Activated CD4-positive, alpha-beta memory T cell treated with anti-CD3 and anti-CD28 coated beads for 36 hours (primary cell): ENCODE data around the gene NECAB2. TPM values are rescaled to one million over a fixed set of nuclear protein-coding genes. Genes with fewer than 3 reads are reported as not detected.
"Not testable (repeated sequence)": the region's sequence is repeated elsewhere in the genome, so short reads cannot be mapped to it uniquely, and the experiment has no call there.

Experiments
- CTCF ChIA-PET: fragments of 350-600 bp; sonication (Branson Sonifier 250); formaldehyde crosslinking; loops from one replicate; lab custom pipeline; 2021; ENCODE audit warnings: antibody characterized with exemption, inconsistent platforms; lab: Charles Lee
- POLR2A ChIA-PET: fragments of 350-600 bp; sonication (Branson Sonifier 250); formaldehyde crosslinking; loops from one replicate; lab custom pipeline; 2021; ENCODE audit warnings: antibody characterized with exemption; lab: Charles Lee
- DNase-seq: peaks from one replicate; pipeline ENCODE4 v3.0.0-alpha.2; 2020
- H3K27ac Mint-ChIP-seq: one replicate; pipeline ENCODE4 v1.8.0; 2021; ENCODE audit warnings: mixed read lengths
- H3K27me3 Mint-ChIP-seq: one replicate; pipeline ENCODE4 v1.8.0; 2021; ENCODE audit warnings: mixed read lengths
- H3K36me3 Mint-ChIP-seq: one replicate; pipeline ENCODE4 v1.8.0; 2021; ENCODE audit warnings: mixed read lengths
- H3K4me1 Mint-ChIP-seq: one replicate; pipeline ENCODE4 v1.8.0; 2021; ENCODE audit warnings: low read depth, mixed read lengths
- H3K4me3 Mint-ChIP-seq: one replicate; pipeline ENCODE4 v1.8.0; 2021; ENCODE audit warnings: mild to moderate bottlenecking, mixed read lengths
- H3K9me3 Mint-ChIP-seq: one replicate; pipeline ENCODE4 v1.8.0; 2021; ENCODE audit warnings: mixed read lengths
- intact Hi-C: fragments of 100-400 bp; cut with micrococcal nuclease; formaldehyde crosslinking; loops from one replicate; pipeline ENCODE4 v1.15.1; 2023
- total RNA-seq, 2 experiments: library from RNA; stranded (reverse); gene quantifications; one replicate each; pipeline ENCODE4 v1.2.3, GENCODE V29; 2021

The NECAB2 gene
- total RNA-seq, 2 experiments from 2014 or later = not detected

GRCh38 chr16:83939266-83939855, 28.7 kb upstream of the NECAB2 start:
- no peaks in the 10 kb centered on the region for H3K4me1 Mint-ChIP-seq
- intact Hi-C loops = no loop called here
- DNase-seq = no peak
- H3K9me3 Mint-ChIP-seq = no peaks in the 10 kb centered on the region
- no peaks in the 10 kb centered on the region for H3K27me3 Mint-ChIP-seq
- no peak overlapping the region for H3K27ac Mint-ChIP-seq
- H3K36me3 Mint-ChIP-seq = no peaks in the 10 kb centered on the region
- ChIA-PET CTCF (no interaction called here), POLR2A (no interaction called here)
- no peak overlapping the region for H3K4me3 Mint-ChIP-seq

- Mint-ChIP-seq H3K36me3 (no peaks in the 10 kb centered on the region), H3K4me3 (no peak overlapping the region), H3K4me1 (no peaks in the 10 kb centered on the region), H3K27ac (no peak overlapping the region), H3K27me3 (no peaks in the 10 kb centered on the region), H3K9me3 (no peaks in the 10 kb centered on the region)
- intact Hi-C loops = no loop called here
- POLR2A ChIA-PET = no interaction called here
- CTCF ChIA-PET = no interaction called here
- DNase-seq = no peak
Measured at GRCh38 chr16:83940119-83940518, 27.9 kb upstream of the NECAB2 start.

- H3K9me3 Mint-ChIP-seq = no peaks in the 10 kb centered on the region
- ChIA-PET CTCF (no interaction called here), POLR2A (no interaction called here)
- no peaks in the 10 kb centered on the region for H3K4me1 Mint-ChIP-seq
- H3K27ac Mint-ChIP-seq = no peak overlapping the region
- no peaks in the 10 kb centered on the region for H3K36me3 Mint-ChIP-seq
- no peaks in the 10 kb centered on the region for H3K27me3 Mint-ChIP-seq
- no peak for DNase-seq
- intact Hi-C loops = no loop called here
- no peak overlapping the region for H3K4me3 Mint-ChIP-seq
Measured at GRCh38 chr16:83940630-83941378, 27.2 kb upstream of the NECAB2 start.

DNA sequence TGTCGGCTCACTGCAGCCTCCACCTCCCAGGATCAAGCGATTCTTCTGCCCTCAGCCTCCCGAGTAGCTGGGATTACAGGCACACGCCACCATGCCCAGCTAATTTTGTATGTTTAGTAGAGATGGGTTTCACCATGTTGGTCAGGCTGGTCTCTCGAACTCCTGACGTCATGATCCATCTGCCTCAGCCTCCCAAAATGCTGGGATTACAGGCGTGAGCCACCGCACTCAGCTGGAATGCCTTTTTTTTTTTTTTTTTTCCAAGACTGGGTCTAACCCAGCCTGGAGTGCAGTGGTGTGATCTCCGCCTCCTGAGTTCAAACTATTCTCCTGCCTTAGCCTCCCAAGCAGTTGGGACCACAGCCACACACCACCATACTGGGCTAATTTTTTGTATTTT, 26.5 kb upstream of the NECAB2 start:
- DNase-seq, H3K36me3 Mint-ChIP-seq, POLR2A ChIA-PET, H3K9me3 Mint-ChIP-seq, H3K4me3 Mint-ChIP-seq, intact Hi-C loops, CTCF ChIA-PET, H3K27me3 Mint-ChIP-seq, H3K27ac Mint-ChIP-seq, H3K4me1 Mint-ChIP-seq: not testable (repeated sequence)

DNA sequence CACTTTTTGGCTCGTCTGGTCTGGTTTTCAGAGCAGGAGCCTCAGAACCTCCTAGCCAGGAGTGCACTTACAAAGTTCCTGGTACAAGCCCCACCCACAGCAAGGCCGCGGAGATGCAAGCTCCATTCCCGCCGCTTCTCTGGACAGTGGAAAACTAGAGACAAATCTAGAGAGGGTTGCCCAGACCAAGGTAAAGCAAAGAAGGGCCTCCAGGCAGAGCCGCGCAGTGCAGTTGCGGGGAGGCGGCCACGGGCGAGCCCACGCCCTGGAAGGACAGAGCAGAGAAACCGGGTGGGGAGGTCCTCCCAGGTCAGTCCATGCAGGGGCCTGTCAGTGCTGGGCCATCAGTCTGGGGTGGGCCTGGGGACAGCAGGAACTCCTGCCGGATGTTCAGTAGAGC, 26.0 kb upstream of the NECAB2 start:
- H3K4me3 Mint-ChIP-seq = no peak overlapping the region

DNA sequence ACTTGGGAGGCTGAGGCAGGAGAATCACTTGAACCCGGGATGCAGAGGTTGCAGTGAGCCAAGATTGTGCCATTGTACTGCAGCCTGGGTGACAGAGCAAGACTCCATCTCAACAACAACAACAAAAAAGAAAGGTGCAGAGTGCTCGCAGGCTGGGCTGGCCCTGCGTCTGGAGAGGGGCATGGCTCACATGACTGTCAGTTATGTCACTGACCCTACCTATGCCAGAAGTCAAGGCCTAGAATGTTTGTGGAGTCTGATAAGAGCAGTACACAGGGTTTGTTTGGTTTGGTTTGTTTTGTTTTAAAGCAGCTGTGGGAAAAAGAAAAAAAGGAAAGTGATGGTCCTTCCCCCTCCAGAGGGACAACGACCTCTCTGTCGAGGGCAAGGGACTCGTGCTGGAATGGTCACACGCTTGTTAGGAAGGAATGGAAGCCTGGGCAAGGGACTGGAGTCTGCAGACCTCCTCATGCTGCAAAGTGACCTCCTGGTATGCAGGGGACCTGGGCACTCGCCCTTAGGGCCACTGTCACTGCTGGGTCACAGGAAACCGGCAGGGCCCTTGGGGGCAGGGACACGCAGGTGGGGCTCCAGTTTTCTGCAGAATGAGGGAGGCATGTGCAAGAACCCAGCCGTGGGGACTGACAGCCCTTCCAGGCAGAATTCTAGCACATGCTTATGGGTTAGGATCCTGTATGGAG, 25.1 kb upstream of the NECAB2 start:
- no peak overlapping the region for H3K4me3 Mint-ChIP-seq
- POLR2A ChIA-PET = no interaction called here
- CTCF ChIA-PET = no interaction called here
- H3K4me1 Mint-ChIP-seq = no peaks in the 10 kb centered on the region
- intact Hi-C loops = no loop called here
- H3K27me3 Mint-ChIP-seq = no peaks in the 10 kb centered on the region
- no peak overlapping the region for H3K27ac Mint-ChIP-seq
- H3K36me3 Mint-ChIP-seq = no peaks in the 10 kb centered on the region
- no peaks in the 10 kb centered on the region for H3K9me3 Mint-ChIP-seq
- no peak for DNase-seq

More for the DNA sequence above, 26.0 kb upstream of the NECAB2 start:
- H3K27ac Mint-ChIP-seq = no peak overlapping the region
- intact Hi-C loops = no loop called here
- no peaks in the 10 kb centered on the region for H3K27me3 Mint-ChIP-seq
- DNase-seq = no peak
- no peaks in the 10 kb centered on the region for H3K4me1 Mint-ChIP-seq
- POLR2A ChIA-PET = no interaction called here
- CTCF ChIA-PET = no interaction called here
- H3K9me3 Mint-ChIP-seq = no peaks in the 10 kb centered on the region
- H3K36me3 Mint-ChIP-seq = no peaks in the 10 kb centered on the region

DNA sequence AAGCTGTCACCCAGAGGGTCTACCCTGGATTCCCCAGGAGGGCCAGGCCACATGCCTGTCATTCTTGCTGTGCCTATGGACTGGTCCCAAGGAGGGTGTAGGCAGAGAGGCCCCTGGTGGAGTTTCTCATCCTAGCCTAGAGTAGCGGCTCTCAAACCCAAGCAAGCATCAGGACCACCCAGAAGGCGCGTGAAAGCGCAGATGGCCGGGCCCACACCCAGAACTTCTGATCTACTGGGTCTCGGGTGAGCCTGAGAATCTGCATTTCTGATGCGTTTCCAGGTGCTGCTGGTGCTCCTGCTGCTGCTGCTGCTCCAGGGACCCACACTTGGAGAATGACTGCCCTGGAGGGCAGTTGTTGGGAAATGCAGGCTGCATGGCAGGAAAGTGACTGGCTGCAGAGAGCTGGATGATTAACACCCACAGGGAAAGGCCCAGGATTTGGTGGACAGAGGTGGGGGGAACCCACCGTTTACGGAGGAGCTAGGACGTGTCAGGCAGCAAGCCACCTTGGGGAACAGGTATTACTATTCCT, 24.5 kb upstream of the NECAB2 start:
- ChIA-PET CTCF (no interaction called here), POLR2A (no interaction called here)
- Mint-ChIP-seq H3K4me3 (no peak overlapping the region), H3K27me3 (no peaks in the 10 kb centered on the region), H3K4me1 (no peaks in the 10 kb centered on the region), H3K27ac (no peak overlapping the region), H3K36me3 (no peaks in the 10 kb centered on the region), H3K9me3 (no peaks in the 10 kb centered on the region)
- intact Hi-C loops = no loop called here
- no peak for DNase-seq

DNA sequence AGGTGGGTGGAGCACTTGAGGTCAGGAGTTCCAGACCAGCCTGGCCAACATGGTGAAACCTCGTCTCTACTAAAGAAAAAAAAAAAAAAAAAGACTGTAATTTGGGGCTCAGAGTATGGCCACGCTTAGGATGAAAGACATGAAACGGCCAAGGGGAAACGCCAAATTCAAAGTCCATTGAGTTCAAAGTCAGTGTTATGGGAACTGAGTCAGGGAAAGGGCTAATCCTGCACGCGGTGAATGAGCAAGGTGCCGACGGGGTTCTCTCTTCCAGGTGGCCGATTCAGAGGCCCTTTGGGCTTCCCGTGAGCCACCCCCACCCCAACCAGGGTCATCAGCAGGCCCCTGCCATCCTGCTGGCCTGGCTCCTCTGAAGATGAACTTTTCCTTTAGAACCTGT, 22.5 kb upstream of the NECAB2 start:
- Mint-ChIP-seq H3K36me3 (no peaks in the 10 kb centered on the region), H3K27ac (no peak overlapping the region), H3K9me3 (no peaks in the 10 kb centered on the region), H3K4me3 (no peak overlapping the region), H3K4me1 (no peaks in the 10 kb centered on the region), H3K27me3 (no peaks in the 10 kb centered on the region)
- CTCF ChIA-PET = no interaction called here
- POLR2A ChIA-PET = no interaction called here
- intact Hi-C loops = no loop called here
- DNase-seq = no peak

DNA sequence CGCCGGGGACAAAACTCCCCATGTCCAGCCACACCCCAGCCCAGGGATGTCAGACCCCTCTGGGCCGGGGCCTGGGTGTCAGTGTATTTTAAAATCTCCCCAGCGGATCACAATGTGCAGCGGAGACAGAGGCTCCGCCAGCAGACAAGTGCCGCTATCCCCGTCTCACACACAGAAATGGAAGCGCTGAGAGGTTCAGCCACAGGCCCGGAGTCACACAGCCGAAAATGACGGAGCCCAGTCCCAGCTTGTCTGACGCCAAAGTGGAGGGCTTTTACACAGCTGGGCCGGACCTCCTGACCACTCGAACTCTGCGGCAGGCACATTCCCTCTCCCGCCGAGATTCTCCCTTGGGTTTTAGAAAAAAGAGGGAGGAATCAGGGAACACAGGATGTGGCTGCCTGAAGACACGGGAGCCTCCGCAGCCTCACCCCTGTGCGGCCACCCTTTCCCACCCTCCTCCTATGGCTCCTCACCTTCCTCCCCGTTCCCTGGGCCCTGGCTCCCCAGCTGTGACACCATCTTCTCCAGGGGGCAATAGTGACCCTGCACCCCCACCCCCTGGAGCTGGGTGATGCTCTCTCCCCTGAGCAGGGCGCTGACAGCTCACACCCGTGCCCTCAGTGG, 21.8 kb upstream of the NECAB2 start:
- DNase-seq = no peak
- Mint-ChIP-seq H3K27ac (no peak overlapping the region), H3K4me3 (no peak overlapping the region), H3K36me3 (no peaks in the 10 kb centered on the region), H3K4me1 (no peaks in the 10 kb centered on the region), H3K9me3 (no peaks in the 10 kb centered on the region), H3K27me3 (no peaks in the 10 kb centered on the region)
- CTCF ChIA-PET = interaction anchor here (0.8 kb wide), 1 partner anchor 10 kb away, joined by 3 read pairs; no protein-coding TSS in a partner anchor
- intact Hi-C loops = no loop called here
- POLR2A ChIA-PET = no interaction called here

DNA sequence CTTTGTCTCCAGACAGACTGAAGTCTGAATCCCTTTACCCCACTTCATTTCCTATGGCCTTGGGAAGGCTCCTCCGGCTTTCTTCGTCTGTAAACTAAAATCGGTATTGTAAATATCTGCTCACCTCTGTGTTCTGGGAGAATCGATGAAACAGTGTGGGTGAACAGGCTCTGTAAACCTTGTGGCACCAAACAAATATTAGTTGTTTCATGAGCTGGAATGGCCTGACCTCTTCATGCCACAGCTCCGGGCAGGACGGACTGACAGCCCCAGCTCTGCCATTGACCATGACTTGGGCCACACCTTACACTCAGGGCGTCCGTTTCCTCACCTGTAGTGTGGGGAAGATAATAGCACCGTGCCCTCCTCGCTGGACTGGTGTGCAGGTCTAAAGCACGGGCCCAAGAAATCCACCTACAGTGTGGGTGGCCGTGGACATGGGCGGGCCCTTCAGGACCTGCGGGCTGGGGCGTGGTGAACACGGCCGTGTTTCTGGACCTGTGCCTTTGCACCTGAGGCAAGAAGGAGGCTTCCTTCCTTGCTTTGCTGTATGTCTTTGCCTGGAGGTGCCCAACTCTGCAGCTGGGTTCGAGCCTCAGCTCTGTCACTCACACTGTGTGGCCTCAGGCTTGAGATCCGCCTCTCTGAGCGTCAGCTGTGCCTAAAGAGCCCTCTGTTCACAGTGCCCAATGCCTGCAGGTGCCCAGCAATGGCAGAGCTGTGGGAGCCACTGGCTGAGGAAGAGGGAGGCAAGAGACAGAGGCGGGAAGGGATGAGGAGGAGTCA, 21.1 kb upstream of the NECAB2 start:
- Mint-ChIP-seq H3K27ac (no peak overlapping the region), H3K27me3 (no peaks in the 10 kb centered on the region), H3K4me1 (no peaks in the 10 kb centered on the region), H3K4me3 (no peak overlapping the region), H3K36me3 (no peaks in the 10 kb centered on the region), H3K9me3 (no peaks in the 10 kb centered on the region)
- ChIA-PET POLR2A (no interaction called here), CTCF (interaction anchor here (0.8 kb wide), 1 partner anchor 10 kb away, joined by 3 read pairs; no protein-coding TSS in a partner anchor)
- intact Hi-C loops = no loop called here
- no peak for DNase-seq

GRCh38 chr16:83947642-83948234, 20.3 kb upstream of the NECAB2 start:
- intact Hi-C loops = no loop called here
- Mint-ChIP-seq H3K4me1 (peaks cover 4% of the 10 kb centered on the region), H3K27ac (no peak overlapping the region), H3K27me3 (no peaks in the 10 kb centered on the region), H3K9me3 (no peaks in the 10 kb centered on the region), H3K36me3 (no peaks in the 10 kb centered on the region), H3K4me3 (no peak overlapping the region)
- no peak for DNase-seq
- CTCF ChIA-PET = no interaction called here
- POLR2A ChIA-PET = no interaction called here
